Measurements from ENCODE around the gene LGALS4. TPM values are rescaled to one million over a fixed set of nuclear protein-coding genes. Genes with fewer than 3 reads are reported as not detected.
A peak's percentile ranks its signal among the peaks of the same experiment; 100 is the strongest.
"Not testable (repeated sequence)": the region's sequence is repeated elsewhere in the genome, so short reads cannot be mapped to it uniquely, and the experiment has no call there.

The LGALS4 gene
- total RNA-seq = 1.4 TPM

GRCh38 chr19:38812841-38813320 is at the start of gene LGALS4:
TSS of gene LGALS4 (minus strand) at chr19:38812945. CDS start at chr19:38812886, 59 bp downstream.
- DNase-seq = no peak

GRCh38 chr19:38861368-38861767 is 48.6 kb upstream of the LGALS4 start:
- no peak for DNase-seq

GRCh38 chr19:38859631-38860204 is 47.0 kb upstream of the LGALS4 start:
- not testable (repeated sequence) for DNase-seq

- DNase-seq = no peak
Observed at GRCh38 chr19:38856813-38857212, 44.1 kb upstream of the LGALS4 start.

GRCh38 chr19:38855751-38856150 is 43.0 kb upstream of the LGALS4 start:
- not testable (repeated sequence) for DNase-seq

GRCh38 chr19:38854961-38855360 is 42.2 kb upstream of the LGALS4 start:
- not testable (repeated sequence) for DNase-seq

- DNase-seq = no peak
Observed at GRCh38 chr19:38853214-38853613, 40.5 kb upstream of the LGALS4 start.

- peak; percentile 61 for DNase-seq
Observed at GRCh38 chr19:38852231-38853044, 39.7 kb upstream of the LGALS4 start.

- DNase-seq = peak; percentile 88
Observed at GRCh38 chr19:38851622-38852230, 39.0 kb upstream of the LGALS4 start.

GRCh38 chr19:38850976-38851621 is 38.4 kb upstream of the LGALS4 start:
- no peak for DNase-seq

GRCh38 chr19:38850436-38850975 is 37.8 kb upstream of the LGALS4 start:
- no peak for DNase-seq

- peak; percentile 100 for DNase-seq
Observed at GRCh38 chr19:38849860-38850435, 37.2 kb upstream of the LGALS4 start, which contains the start of gene HNRNPL. TSS of gene HNRNPL (minus strand) at chr19:38849986. CDS start at chr19:38849966, 20 bp downstream.

GRCh38 chr19:38849147-38849859 is 36.6 kb upstream of the LGALS4 start:
- DNase-seq = peak; percentile 81

GRCh38 chr19:38848299-38849146 is 35.8 kb upstream of the LGALS4 start:
- DNase-seq = no peak

- no peak for DNase-seq
Observed at GRCh38 chr19:38846097-38846496, 33.4 kb upstream of the LGALS4 start.

GRCh38 chr19:38845374-38846024 is 32.8 kb upstream of the LGALS4 start:
- no peak for DNase-seq

GRCh38 chr19:38844093-38844686 is 31.4 kb upstream of the LGALS4 start:
- no peak for DNase-seq

GRCh38 chr19:38843175-38843758 is 30.5 kb upstream of the LGALS4 start:
- DNase-seq = no peak
